Superior temporal gyrus (tissue), 1 donor: Measurements from ENCODE around the gene SLC19A1.

Experiments
- DNase-seq: peaks from one replicate; pipeline ENCODE4 v3.0.0-alpha.2; 2016; ENCODE audit errors: extremely low spot score

The SLC19A1 gene

DNA sequence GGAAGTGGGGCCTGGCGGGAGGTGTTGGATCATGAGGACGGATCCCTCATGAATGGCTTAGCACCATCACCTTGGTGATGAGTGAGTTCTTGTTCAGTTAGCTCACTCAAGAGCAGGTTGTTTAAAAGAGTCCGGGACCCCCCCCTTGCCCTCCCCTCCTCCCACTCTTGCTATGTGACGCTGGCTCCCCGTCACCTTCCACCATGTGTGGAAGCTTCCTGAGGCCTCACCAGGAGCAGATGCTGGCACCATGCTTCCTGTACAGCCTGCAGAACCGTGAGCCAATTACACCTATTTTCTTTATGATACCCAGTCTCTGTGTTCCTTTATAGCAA is 3.0 kb upstream of the SLC19A1 start:
- no peak for DNase-seq

DNA sequence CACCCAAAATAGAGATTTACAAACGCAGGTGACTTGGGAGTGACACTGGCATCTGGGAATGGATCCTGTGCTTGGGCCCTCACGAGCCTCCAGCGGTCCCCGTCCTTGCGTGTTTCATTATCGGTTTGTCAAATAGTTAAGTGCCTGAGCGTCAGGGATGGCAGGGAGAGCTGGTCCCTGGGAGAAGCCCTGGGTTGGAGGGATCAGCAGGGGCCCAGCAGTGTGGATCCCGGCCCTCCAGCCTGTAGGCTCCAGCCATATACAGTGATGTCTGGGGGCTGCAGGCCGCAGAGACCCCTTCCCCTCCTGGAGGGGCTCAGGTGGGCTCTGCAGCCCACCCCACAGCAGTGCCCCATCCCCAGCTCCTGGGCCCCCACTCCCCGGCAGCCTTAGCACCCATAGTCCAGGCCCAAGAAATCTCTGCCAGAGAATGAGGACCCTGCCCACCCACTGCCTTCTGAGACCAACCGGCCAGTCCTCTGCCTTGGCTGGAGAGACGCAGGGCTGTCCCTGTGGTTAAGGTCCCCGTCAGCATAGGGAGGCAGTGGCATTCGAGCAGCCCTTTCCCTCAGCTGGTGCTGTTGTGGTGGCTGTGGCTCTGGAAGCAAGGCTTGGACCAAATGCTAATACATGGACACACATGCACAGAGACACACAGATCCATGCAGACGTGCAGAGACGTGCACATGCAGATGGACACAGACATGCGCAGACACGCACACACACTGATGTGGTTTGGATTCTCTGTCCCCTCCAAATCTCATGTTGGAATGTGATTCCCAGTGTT is 2.4 kb upstream of the SLC19A1 start:
- no peak for DNase-seq

DNA sequence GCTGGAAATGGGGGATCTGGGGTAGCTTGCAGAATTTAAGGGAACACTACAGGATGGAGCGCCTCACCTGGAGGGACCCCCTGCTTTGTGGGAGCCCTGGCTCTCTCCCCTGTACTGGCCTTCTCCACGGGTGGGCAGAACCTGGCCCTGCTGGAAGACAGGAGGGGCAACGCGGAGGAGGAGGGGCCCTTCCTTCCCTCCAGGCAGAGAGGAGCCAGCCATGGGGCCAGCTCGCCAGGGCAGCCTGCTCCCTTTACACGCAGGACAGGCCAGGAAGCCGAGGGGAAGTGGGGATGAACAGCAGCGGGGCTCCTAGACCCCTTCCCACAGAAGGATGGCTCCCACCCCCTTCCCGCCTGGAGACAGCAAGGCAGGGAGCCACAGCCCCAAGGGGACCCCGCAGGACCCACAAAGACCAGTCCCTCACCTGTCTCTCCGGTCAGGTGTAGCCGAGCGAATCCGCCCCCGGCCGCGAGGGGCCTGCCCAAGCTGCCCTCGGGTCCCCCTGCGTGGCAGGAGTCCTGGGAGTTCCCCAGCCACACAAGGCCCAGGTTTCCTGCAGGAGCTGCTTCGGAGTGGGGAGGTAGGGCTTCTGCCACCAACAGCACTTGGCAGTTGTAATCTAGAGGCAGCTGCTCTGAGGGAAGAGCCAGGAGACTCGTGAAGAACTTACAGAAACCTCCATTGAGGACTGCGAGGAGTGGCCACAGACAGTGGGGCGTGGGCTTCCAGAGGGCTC is 1.6 kb upstream of the SLC19A1 start:
- no peak for DNase-seq

DNA sequence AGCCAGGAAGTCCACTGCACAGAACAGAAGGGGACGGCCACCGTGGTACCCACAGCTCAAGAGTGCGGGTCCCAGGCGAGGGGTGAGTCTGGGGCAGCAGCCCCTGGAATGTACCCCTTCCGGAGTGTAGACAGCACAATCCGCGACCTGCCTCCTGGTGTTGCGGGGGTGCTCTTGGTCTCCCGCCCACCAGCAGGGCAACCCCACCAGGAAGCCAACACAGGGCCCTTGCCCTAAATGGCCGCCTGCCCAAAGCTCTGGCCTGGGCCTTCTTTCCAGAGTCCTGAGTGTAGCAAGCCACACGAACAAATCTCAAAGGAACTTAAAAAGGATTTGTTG is 1.1 kb upstream of the SLC19A1 start:
- DNase-seq, result no peak

DNA sequence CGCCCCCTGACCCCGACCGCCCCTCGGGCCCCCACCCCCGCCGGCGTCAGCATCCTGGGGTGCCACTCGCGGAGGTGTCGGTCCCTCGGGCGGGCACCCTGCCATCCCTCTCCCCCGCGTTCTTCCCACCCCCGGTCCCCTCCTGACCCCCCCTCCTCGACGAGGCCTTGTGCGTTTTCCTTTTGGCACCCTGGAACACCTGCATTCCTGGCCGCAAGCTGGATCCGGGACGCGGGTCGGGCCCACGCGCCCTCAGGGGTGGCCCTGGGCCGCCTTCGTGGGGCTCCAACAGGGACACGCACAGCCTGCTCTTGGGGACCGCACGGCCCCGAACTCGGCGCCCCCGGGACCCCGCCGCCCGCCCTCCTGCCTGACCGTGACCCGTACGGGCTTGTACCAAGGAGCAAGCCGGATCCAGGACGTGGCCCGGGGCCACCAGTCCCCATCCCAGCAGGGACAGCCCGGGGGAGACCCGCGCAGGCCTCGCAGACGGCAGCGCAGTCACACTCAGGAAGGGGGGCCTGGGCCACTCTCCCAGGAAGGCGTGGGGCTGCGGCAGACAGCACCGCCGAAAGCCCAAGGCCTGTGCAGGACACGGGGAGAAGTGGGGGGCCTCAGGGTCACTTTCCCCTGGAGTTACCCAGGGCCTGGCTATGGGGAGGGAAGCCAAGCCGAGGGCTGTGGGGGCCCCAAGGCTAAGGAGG is 579 bp upstream of the SLC19A1 start:
- DNase-seq, result no peak

DNA sequence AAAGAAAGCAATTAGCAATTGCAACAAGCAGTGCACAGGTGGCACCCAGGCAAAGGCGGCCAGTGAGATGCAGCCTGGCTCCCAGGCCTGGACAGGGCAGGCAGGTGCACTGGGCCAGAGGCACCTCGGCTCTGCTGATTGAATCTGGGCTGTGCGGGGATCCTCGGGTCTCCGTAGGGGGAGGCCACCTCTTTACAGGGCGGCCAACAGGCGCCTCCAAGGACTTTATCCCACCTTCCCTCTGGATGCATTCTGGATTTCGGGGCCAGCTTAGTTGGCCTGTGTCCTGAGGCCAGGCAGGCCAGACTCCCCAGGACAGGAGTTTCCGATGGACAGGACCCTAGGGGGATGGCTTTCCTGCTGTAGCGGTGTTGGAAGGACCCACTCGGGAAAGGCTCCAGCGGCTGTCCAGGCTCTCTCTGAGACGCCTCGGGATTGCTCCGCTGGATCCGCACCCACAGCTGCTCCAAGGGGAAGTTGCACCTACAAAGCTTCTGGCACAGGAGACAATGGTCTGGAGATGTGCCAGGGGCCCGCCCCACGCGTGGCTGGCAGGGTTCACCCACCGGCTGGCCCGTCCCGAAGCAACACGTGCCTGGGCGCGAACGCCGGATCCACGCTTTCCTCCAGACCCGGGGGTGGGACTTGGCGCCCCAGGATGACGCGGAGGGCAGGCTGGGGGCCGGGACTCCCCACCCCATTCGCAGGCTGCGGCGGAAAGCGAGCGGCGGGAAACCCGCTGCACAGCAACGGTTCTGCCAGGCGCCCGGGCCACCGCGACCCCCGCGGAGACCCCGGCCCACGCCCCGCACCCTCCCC is 810 bp downstream of the SLC19A1 start:
- DNase-seq, result no peak

DNA sequence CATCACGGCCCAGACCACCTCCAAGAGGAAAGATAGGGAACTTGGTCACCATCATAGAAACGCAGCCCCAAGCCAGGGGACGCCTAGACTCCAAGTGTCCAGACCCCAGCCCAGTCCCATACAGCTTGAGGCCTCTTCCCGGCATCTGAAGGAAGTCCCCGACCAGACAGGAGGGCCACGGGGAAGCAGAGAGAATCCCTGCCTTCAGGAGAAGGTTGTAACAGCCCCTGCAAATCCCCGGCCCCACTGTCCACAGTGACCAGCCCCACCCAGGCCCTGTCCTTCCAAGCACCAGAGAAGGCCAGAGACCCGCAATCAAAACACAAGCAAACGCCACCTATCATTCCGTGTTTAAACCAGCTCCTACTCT is 1.7 kb downstream of the SLC19A1 start:
- no peak for DNase-seq

DNA sequence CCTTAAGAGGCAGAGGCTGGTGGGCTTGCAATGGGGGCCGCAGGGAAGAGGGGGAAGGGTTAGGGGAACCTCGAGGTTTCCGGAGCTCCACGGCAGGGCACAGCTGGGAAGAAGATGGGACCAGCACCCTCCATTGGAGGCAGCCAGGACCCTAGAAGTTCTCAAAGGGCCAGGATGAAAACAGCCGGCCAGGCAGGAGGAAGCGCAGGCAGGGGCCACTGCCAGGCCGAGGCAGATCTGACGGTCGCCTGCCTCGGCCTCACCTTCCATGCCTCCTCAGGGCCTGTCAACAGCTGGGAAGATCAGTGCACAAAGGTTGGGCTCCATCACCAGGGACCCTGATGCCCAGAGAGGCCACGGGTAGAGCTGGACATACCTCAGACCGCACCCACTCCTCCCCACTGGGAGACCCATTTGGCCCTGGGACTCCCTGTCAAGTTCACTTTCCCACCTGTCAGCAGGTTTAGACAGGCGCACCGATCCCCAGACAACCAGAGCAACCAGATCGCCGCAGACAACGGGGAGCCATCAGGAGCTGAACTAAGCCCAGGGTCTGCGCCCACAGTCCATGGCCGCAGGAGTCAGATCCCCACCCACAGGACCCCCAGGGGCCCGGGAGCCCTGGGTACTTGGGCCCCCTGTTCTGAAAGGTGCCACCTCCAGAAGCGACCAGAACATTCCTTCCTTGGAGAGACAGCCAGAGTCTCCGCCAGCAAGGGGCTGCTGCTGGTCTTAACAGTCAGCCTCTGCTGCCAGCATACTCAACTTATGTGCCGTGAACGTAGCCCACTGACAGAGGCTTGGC is 2.2 kb downstream of the SLC19A1 start:
- DNase-seq, result no peak

DNA sequence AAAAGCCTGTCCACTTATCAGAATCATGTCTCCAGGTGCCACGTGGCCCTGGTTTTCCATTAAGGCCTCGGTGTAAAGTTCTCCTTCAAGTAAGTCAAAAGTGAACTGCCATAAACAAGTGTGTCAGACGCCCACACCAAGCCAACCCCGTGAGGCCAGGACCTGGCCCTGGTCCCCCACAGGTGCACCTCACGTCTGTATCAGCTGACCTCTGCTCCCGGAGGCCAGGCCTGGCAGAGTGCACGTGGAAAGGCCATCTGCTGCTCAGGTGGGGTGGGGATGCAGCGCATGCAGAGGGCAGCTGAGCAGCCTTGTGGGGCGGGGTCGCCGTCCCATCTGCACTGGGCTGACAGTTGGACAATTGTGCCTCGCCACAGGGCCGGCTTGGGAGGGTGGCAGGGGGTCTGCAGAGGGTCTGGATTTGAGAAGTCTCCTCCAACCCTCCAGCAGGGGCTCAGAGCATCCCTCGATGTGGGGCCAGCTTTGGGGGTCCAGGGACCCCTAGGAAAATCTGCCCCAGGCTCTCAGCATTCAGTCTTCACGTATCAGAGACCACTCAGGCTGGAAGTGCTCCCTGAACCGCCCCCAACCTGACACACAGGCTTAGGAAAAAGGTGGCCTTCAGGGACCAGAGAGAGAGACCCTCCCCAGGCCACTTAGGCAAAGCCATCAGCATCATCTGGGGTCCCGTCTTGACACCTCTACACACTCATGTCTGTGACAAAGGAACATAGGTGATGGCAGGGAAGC is 3.0 kb downstream of the SLC19A1 start:
- no peak for DNase-seq

DNA sequence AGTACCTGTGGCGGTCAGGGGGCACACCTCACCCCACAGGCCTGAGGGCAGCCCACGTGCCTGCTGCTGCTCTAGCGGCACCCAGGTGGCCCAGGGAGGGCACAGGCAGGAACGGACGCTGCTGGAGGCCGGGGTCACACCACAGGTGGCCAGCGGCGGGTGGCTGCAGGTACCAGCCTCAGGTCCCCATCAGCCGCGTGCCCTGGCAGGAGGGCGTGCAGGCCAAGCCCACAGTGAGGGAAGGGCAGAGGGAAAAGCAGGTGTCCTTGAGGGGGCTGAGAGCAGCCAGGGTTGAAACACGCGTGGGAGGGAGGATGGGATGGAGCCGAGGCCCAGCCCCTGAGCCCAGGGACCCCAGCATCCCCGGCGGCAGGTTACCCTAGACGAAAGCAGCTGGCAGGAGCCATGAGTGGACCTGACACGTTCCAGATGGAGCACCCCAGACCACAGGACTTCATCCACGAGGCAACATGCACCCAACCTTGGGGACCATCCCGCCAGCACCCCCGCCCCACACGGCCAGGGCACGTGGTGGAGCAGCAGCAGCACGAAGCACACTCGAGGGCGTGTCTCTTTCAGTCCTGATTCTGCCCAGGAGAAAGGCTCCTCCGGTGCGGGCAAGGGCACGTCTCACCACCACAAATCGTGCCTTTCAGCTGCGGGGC is 3.7 kb downstream of the SLC19A1 start:
- DNase-seq, result no peak

DNA sequence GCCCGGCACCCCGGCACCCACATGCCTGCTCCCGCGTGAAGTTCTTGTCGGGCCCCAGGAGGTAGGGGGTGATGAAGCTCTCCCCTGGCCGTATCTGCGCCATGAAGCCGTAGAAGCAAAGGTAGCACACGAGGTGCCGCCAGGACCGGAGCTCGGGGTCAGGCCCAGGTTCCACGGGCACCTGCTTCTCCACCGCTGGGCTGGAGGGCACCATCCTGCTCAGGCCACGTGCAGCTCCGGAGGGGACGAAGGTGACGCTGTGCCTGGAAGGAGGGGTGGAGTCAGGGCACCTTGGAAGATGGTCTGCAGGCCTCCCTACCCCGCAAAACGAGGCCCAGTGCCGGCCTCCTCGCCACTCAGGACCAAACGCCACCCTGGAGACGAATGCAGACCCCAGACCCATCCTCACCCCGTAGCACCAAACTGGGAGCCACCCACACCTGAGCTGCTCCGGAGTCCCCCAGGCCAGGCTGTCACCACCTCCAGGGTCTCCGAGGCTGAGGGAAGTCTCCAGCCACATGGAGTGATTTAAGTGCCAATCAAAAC is 4.4 kb downstream of the SLC19A1 start:
- DNase-seq, result no peak

DNA sequence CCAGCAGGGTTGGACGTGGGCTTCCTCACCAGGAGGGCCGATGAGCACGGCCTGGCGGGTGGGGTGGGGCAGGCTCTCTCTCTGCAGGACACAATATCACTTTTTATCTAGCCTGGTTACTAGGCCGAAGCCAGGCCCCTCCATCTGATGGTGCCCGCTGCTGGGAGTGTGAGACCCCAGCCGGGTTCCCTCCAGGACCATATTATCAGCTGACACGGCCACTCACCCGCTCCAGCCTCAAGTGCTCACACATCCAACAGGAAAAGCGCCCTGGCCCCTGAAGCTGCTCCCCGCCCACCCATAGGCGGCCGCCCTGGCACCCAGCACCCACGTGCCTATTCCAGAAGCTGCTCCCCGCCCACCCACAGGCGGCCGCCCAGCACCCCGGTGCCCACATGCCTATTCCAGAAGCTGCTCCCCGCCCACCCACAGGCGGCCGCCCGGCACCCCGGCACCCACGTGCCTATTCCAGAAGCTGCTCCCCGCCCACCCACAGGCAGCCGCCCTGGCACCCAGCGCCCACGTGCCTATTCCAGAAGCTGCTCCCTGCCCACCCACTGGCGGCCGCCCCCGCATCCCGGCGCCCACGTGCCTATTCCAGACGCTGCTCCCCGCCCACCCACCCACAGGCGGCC is 5.0 kb downstream of the SLC19A1 start:
- DNase-seq, result no peak

DNA sequence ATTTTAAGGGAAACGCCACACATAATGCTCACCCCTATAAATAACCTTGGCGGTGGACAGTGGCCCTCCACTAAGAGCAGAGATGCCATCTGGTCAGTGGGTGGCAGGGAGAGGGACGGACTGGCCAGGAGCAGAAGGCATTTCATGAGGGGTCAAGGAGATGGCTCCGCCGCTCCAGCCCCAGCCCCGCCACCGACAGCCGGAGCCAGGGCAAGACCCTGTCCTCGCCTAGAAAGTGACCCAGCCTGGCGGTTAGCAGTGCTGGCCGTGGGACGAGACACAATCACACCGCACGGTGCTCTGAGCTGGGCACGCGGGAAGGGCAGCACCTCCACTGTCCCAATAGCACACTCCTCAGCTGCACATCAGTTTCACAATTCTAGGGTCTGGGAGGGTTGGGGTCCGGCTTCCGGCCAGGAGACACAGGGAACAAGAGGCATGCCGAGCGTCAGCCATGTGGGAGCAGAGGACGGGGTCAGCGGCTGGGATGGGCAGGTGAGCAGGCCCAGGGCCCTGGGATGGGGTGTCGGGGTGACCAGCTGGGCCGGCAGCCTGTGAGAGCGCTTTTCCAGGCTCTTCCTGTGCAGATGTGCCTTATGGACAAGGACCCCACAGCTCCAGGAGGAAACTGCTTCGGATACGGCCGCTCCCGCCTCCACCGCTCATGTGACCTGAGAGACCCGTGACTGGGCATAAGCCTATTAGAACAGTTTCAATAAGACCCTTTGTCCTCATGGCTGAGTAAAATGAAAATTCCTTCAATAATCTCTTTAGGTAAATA is 5.7 kb downstream of the SLC19A1 start:
- no peak for DNase-seq

DNA sequence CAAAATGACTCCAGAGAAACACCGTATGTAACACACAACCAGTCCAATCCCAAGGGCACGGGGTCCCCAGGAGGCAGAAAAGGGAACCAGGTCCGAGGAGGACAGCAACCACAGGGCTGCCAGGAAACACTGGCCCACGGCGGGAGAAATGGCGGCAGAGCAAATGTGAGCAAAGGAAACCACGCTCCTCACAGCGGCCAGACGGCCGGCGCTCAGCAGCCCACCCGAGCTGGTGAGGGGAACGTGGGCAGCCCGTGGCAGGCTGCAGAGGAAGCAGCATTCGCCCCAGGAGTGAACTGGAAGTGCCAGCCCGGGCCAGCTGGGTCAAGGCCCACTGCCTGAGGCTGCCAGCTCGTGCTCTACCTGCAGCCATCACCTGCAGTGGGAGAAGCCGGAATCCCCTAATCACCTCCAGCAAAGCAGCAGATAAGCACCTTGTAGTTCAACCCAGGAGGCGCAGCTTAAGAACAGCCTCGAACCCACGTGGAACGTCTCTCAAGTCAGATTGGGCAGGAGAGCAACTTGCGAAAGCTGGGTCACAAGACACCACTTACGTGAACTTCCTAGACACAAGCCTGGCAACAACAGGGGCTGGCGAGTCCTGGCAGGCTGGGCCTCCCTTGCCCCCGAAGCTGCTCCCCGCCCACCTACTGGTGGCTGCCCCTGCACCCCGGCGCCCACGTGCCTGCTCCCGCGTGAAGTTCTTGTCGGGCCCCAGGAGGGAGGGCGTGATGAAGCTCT is 6.7 kb downstream of the SLC19A1 start:
- DNase-seq, result no peak

DNA sequence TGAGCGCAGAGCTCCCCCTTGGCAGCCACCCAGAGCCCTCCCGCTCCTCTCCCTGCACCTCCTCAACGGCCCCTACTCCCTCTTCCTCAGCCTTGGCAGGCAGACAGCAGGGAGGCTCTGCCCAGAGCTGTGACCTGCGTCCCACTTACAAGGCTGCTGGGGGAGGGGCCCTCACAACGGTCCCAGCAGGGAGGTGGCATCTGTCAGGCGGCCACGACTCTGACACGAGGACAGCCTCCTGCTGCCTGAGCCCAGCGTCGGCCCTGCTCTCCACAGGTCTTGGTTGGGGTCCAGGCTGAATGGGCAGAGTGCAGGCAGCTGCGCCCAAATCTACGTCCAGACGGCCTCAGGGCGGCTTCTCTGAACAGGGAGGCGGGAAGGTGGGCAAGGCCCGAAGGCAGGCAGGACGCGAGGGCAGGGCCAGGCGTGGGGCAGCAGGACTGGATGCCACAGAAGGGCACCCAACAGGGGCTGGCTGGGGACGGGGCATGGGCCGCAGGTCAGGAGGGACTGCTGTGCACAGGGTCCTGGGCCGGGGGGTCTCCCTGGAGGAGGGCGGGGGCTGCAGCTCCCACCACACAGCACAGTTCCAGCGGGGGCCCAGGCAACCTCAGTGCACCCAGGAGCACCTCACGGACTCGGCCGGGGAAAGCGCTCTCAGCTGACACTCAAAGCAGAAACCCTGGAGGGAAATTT is 7.5 kb downstream of the SLC19A1 start:
- DNase-seq, result no peak

DNA sequence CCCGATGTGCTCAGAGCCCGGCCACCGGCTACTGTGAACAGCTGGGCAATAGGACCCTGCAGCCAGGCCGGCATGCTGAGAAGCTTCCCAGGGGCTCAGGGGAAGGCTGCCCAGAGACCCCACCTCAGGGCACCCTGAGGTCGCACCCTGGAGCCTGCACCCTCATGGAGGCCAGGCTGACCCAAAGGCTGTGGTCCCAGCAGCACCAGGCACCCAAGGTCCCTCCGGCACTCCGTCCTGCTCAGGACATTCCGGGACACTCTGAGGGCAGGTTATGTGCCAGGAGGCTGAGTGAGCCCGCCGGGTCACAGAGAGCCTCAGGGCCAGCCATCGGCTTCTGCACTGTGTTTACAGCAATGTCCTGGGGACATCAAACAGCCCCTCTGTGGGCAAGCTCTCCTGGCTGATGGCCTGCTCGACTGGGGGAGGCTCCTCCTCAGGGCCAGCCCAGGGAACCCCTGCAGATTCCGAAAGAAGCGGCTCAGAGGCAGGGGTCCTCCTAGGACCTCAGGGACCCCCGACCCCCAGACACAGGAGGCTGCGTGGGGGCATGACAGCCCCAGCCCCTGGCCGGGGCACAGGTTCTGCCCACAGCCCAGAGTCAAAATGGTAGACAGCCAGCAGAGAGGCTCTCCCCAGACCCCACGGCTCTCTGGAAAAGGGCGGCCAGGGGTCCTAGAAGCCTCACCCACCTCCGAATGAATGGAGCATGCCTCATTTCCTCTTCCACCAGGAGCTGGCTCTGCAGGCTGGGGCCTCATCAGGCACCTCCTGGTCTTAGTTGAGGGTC is 8.2 kb downstream of the SLC19A1 start:
- DNase-seq, result no peak
